ENCODE data around the gene CDH15. TPM values are rescaled to one million over a fixed set of nuclear protein-coding genes. Genes with fewer than 3 reads are reported as not detected.

CDH15 gene, protein sequence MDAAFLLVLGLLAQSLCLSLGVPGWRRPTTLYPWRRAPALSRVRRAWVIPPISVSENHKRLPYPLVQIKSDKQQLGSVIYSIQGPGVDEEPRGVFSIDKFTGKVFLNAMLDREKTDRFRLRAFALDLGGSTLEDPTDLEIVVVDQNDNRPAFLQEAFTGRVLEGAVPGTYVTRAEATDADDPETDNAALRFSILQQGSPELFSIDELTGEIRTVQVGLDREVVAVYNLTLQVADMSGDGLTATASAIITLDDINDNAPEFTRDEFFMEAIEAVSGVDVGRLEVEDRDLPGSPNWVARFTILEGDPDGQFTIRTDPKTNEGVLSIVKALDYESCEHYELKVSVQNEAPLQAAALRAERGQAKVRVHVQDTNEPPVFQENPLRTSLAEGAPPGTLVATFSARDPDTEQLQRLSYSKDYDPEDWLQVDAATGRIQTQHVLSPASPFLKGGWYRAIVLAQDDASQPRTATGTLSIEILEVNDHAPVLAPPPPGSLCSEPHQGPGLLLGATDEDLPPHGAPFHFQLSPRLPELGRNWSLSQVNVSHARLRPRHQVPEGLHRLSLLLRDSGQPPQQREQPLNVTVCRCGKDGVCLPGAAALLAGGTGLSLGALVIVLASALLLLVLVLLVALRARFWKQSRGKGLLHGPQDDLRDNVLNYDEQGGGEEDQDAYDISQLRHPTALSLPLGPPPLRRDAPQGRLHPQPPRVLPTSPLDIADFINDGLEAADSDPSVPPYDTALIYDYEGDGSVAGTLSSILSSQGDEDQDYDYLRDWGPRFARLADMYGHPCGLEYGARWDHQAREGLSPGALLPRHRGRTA
- total RNA-seq, result 1 to 10 TPM in 2 of 4 donors, under 1 TPM in 2; 0.84 to 8.1 (median 1.9) TPM

DNA sequence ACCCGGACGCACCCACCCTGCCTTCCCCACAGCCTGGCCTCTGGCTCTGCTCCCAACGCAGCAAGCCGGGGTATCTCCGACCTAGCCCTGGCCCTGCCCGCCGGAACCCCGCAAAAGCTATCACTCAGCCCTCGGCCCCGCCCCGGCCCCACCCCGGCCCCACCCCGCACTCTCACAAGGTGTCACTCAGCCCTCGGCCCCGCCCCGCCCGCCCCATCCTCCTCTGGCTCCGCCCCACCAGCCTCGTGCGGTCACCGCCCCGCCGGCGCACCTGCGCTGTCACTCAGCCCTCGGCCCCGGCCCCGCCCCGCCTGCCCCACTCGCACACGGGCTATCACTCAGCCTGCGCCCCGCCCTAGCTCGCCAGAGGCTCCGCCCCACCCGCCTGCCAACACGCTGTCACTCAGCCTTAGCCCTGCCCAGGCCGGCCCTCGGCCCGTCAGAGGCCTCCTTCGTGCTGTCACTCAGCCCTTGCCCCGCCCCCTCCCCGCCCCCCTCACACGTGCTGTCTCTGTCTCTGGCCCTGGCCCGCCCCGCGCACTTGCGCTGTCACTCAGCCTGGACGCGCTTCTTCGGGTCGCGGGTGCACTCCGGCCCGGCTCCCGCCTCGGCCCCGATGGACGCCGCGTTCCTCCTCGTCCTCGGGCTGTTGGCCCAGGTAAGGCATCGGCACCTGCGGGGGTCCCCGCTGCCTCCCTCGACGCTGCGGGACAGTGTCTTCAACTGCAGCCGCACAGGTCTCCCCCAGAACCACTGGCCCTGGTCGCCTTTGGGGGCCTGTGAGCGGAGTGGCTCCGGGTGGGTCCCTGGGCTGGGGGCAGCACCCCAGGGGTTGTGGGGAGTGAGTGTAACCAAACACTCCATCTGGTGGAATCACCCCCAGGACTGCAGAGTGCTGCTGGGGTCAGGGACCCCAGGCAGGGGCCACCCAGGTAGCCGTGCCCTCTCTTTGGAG is at the start of gene CDH15:
TSS of gene CDH15 (plus strand) at position 533 of the 955 bp plus-strand sequence. CDS start at position 617, 84 bp downstream.
- Histone ChIP-seq H3K9me3 (no peaks in the 10 kb centered on the region), H3K4me1 (peaks cover 3 to 69% (median 26%) of the 10 kb centered on the region in 4 donors), H3K4me3 (peak within 1 kb of the TSS in 3 of 4 donors; percentile 1 to 48 (median 32)), H3K36me3 (no peaks in the 10 kb centered on the region), H3K27me3 (peaks cover 0 to 52% of the 10 kb centered on the region in 2 donors), H3K27ac (peak within 1 kb of the TSS in 2 of 4 donors; percentile 11 to 50)
- TF ChIP-seq EP300 (IDR thresholded peaks at IDR 0.05), result no peak
- TF ChIP-seq, protein P1, sequence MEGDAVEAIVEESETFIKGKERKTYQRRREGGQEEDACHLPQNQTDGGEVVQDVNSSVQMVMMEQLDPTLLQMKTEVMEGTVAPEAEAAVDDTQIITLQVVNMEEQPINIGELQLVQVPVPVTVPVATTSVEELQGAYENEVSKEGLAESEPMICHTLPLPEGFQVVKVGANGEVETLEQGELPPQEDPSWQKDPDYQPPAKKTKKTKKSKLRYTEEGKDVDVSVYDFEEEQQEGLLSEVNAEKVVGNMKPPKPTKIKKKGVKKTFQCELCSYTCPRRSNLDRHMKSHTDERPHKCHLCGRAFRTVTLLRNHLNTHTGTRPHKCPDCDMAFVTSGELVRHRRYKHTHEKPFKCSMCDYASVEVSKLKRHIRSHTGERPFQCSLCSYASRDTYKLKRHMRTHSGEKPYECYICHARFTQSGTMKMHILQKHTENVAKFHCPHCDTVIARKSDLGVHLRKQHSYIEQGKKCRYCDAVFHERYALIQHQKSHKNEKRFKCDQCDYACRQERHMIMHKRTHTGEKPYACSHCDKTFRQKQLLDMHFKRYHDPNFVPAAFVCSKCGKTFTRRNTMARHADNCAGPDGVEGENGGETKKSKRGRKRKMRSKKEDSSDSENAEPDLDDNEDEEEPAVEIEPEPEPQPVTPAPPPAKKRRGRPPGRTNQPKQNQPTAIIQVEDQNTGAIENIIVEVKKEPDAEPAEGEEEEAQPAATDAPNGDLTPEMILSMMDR (IDR thresholded peaks at IDR 0.05), result no peak
- no peak for TF ChIP-seq POLR2A (IDR thresholded peaks at IDR 0.05)
- 1 to 16% methylated on average over 36 to 38 of the region's 74 CpGs for WGBS, 2 donors
- peak; percentile 72 for DNase-seq (ENCODE audit: low spot score in 2 of 2)

DNA sequence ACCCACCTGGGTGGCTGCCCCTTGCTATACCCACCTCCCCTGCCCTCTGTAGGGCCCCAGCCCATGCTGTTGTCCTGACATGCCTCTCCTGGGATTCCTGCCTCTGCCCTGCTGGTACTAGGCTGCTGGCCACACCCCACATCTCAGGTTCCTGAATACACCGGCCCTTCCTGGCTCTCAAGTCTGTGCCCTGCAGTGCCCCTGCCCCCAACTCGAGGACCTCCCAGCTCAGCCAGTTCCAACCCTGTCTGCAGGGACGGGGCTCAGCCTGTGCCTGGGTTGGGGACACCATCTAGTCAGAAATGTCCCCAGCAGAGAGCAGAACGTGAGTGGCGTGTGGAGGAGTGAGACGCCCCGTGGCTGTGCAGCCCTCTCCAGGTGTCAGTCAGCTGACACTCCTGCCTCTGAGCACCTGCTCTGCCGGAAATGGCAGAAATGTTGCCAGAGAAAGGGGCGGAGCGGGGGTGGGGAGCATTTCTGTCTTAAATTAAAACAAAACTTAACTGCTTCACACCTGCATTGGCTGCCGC is 49.2 kb upstream of the CDH15 start:
- no peak overlapping the region for H3K27ac ChIP-seq
- peaks cover 0 to 92% (median 8%) of the 10 kb centered on the region in 3 donors for H3K36me3 ChIP-seq
- no peaks in the 10 kb centered on the region for H3K27me3 ChIP-seq
- no peak for DNase-seq (ENCODE audit: low spot score in 2 of 2)
- 73 to 80% methylated on average over 8 to 11 of the region's 11 CpGs for WGBS, 2 donors
- H3K4me1 ChIP-seq, result no peaks in the 10 kb centered on the region
- H3K9me3 ChIP-seq, result peaks cover 0 to 9% (median 0%) of the 10 kb centered on the region in 4 donors
- H3K4me3 ChIP-seq, result no peak overlapping the region
- TF ChIP-seq EP300 (IDR thresholded peaks at IDR 0.05), result no peak
- no peak for TF ChIP-seq POLR2A (IDR thresholded peaks at IDR 0.05)
- TF ChIP-seq, protein P1 (IDR thresholded peaks at IDR 0.05), result no peak

DNA sequence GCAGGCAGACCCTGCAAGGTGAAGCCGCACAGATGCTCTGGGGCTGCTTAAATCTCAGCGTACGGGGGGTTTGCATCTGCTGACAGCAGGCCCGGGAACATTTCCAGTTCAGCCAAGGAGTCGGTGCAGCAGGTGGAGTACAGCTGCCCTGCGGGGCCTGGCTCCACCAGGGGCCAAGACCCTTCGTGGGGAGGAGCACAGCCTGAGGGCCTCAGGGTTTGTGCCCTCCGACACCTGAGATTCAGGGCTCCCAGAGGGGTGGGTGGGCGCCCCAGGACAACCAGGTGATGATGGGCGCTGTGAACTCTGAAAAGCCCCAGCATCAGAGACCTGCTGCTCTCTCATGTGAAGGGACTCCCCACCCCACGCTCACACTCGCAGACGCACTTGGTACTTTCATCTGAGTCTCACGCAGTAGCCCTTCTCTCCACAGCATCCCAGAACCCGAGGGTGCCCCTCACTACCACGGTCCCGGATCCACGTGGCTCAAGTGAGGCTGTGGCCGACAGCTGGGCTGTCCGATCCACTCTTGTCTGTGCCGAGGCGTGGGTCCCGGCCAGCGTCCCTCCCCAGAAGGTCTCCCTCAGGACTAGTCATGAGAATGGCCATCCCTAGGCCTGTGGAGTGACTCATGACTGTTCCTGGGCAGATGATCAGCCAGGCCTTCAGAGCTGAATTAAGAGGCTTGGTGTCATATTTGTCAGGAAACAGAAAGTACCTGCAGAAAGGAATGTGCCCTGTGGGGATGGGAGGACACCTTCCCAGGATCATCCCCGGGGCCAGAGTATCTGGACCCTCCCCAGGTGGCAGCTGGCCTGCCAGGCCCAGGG is 48.3 kb upstream of the CDH15 start:
- H3K9me3 ChIP-seq, result peaks cover 0 to 9% (median 0%) of the 10 kb centered on the region in 4 donors
- WGBS, 2 donors, result 82 to 89% methylated on average over 23 to 25 of the region's 25 CpGs
- DNase-seq (ENCODE audit: low spot score in 2 of 2), result no peak
- TF ChIP-seq POLR2A (IDR thresholded peaks at IDR 0.05), result no peak
- TF ChIP-seq, protein P1 (IDR thresholded peaks at IDR 0.05), result no peak
- TF ChIP-seq EP300 (IDR thresholded peaks at IDR 0.05), result no peak
- peaks cover 0 to 84% (median 8%) of the 10 kb centered on the region in 3 donors for H3K36me3 ChIP-seq
- H3K4me1 ChIP-seq, result no peaks in the 10 kb centered on the region
- H3K27ac ChIP-seq, result no peak overlapping the region
- no peaks in the 10 kb centered on the region for H3K27me3 ChIP-seq
- no peak overlapping the region for H3K4me3 ChIP-seq

DNA sequence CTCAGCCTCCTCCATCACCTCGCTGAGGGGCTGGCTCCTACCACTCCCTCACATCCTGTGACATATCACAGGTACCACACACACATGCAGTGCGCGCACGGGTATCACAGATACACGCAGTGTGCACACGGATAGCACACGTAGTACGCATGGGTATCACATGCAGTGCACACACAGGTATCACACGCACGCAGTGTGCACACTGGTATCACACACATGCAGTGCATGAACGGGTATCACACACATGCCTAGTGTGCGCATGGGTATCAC is 47.8 kb upstream of the CDH15 start:
- TF ChIP-seq, protein P1 (IDR thresholded peaks at IDR 0.05), result no peak
- TF ChIP-seq EP300 (IDR thresholded peaks at IDR 0.05) (no peak), POLR2A (IDR thresholded peaks at IDR 0.05) (no peak)
- no peak overlapping the region for H3K27ac ChIP-seq
- no peak overlapping the region for H3K4me3 ChIP-seq
- H3K36me3 ChIP-seq, result peaks cover 0 to 82% (median 8%) of the 10 kb centered on the region in 3 donors
- DNase-seq (ENCODE audit: low spot score in 2 of 2), result no peak
- no peaks in the 10 kb centered on the region for H3K27me3 ChIP-seq
- no peaks in the 10 kb centered on the region for H3K4me1 ChIP-seq
- peaks cover 0 to 9% (median 0%) of the 10 kb centered on the region in 4 donors for H3K9me3 ChIP-seq
- WGBS, 2 donors, result 94 to 96% methylated on average over 12 of the region's 12 CpGs
